HG03139 (cell line): Measurements from ENCODE around the gene PIAS4.

ENCODE experiments used
- ATAC-seq: cut with Tn5 transposase; IDR thresholded peaks from one replicate; pipeline ENCODE4 v1.9.1; 2021; ENCODE audit not compliant: unreplicated experiment

Gene PIAS4

DNA sequence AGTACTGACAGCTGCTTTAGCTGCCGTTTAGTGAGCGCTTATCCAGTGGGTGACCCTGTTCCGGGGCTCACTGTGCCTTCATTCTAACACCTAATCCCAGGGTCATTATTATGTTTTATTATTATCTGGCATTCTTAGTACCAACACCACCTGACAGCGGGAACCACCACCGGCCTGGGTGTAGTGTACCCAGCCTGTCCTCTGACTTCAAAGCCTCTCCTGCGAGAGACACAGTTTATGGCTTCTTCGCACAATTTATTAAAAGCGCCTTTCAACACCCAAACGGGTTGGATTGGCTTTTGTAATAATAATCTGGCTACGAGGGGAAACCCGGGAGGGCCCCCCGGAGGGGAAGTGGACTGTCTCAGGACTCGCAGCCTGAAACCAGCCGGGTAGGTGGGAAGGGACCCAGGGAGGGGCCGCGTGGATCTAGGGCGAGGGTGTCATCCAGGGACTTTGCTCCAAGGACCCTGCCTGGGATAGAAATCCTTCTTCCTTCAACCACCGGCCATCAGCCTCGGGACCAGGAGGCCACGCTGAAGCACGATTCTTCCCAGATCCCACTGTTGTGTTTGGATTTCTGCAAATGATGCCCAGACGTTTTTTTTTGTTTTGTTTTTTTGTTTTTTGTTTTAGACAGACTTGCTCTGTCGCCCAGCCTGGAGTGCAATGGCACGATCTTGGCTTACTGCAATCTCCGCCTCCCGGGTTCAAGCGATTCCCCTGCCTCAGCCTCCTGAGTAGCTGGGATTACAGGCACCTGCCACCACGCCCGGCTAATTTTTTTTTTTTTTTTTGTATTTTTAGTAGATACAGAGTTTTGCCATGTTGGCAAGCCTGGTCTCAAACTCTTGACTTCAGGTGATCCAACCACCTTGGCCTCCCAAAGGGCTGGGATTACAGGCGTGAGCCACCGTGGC lies 60.8 kb downstream of the PIAS4 start:
- ATAC-seq: no peak

DNA sequence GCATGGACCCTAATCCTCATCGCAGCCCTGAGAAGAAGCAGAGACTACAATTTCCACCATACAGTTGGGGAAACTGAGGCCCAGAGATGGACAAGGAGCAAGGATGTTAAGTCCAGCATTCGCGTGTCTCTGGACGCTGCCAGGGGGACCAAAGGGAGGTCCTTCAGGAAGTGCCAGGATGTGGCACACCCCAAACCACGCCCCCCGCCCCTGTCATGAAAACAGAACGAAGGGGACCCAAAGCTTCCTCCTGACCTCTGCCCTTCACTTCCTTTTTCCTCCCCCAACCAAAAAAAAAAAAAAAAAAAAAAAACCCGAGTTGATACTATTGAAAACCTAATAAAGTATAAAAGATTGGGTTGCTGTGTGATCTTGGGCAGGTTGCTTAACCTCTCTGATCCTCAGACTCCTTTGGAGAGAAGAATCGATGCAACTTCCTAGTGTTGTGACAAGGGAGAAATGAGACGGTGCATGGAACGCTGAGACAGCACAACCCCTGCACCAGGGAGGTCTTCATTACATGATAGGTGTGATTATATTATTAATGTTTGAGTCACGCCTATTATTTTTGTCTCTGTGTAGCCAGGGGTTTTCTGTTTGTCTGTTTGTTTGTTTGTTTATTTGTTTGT lies 61.9 kb downstream of the PIAS4 start:
- no peak for ATAC-seq

DNA sequence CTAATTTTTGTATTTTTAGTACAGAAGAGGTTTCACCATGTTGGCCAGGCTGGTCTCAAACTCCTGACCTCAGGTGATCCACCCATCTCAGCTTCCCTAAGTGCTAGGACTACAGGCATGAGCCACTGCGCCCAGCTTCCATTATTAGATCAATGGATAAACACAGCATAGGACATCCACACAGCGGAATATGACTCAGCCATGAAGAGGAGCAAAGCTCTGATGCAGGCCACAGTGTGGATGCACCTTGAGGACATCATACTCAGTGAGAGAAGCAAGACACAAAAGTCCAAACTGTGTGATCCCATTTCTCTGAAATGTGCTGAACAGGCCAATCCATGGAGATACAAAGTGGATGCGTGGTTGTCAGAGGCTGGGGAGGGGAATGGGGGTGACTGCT lies 64.1 kb downstream of the PIAS4 start:
- no peak for ATAC-seq

DNA sequence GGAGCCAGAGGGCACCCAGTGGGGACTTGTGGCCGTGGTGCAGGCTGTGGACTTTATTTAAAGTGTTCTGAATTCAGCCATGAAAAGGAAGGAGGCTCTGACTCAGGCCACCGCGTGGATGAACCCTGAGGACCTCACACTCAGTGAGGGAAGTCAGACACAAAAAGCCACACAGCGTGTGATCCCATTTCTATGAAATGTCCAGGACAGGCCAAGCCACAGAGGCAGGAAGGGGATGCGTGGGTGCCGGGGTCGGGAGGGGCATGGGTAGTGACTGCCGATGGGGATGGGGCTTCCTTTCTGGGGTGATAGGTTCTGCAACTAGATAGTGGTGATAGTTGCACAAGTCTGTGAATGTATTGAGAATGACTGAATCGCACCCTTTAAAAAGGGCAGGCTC lies 67.8 kb downstream of the PIAS4 start:
- ATAC-seq: no peak

DNA sequence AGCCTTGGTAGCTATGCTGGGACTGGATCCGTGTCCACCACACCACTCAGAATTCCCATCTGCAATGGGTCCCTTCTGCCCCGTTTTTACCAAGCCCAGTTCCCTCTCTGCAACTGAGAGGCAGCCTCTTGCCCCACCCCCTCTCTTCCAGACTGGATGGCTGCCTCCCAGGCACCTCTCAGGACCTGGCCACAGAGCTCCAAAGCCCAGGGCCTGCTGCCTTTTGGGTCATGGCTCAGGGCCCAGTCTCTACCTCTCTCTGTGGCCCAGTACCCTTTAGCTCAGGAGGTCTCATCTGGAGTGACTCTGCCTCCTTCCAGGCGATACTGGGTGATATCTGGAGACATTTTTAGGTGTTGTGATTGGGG lies 69.5 kb downstream of the PIAS4 start:
- no peak for ATAC-seq

DNA sequence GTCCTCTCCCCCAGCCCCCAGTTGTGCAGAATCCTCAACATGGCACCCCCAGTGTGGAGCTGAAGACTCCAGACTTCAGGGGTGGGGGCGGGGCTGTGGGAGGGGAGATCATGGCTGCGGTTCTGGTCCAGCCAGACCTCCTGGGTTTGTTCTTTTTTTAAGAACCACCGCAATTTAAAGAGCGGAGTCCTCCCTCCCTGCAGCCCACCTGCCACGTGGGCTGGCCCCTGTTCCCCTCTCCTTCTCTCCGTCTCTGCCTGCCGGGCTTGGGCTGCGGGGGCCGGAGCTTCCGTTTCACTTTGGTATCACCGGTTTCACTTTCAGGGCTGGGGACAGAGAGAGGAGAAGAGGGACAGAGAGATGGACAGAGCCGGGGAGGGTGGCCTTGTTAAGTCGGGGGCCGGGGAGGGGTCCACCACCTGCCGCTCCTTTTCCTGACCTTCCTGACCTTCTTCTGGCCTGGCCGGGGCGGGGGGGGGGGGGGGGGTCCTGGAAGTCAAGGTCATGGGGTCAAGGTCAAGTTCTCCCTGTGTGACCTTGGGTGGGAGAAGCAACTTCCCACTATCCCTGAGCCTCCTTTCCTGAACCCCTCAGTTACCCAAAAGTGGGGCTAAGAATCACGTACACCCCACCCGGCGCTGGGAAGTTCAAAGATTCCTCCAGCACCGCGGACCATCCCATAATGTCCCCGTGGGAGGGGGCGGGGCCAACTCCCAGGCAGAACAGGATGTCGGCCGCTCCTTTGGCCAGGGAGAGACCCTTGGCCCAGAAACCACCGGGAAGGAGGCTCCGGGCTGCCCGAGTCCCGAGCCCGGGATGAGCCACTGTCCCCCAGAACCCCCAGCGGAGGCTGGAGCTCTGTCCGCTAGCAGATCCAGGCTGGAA lies 70.5 kb downstream of the PIAS4 start:
- ATAC-seq: no peak

DNA sequence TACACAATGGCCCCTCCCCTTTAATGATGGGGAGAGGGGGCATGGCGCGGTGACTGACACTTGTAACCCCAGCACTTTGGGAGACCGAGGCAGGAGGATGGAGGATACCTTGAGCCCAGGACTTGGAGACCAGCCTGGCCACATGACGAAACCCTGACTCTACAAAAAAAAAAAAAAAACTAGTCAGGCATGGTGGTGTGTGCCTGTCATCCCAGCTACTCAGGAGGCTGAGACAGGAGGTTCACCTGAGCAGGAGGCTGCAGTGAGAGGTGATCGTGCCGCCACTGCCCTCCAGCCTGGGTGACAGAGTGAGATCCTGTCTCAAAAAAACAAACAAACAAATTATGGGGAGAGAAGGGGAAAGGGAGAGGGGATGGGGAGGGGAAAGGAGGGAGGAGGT lies 72.9 kb downstream of the PIAS4 start:
- ATAC-seq: no peak

DNA sequence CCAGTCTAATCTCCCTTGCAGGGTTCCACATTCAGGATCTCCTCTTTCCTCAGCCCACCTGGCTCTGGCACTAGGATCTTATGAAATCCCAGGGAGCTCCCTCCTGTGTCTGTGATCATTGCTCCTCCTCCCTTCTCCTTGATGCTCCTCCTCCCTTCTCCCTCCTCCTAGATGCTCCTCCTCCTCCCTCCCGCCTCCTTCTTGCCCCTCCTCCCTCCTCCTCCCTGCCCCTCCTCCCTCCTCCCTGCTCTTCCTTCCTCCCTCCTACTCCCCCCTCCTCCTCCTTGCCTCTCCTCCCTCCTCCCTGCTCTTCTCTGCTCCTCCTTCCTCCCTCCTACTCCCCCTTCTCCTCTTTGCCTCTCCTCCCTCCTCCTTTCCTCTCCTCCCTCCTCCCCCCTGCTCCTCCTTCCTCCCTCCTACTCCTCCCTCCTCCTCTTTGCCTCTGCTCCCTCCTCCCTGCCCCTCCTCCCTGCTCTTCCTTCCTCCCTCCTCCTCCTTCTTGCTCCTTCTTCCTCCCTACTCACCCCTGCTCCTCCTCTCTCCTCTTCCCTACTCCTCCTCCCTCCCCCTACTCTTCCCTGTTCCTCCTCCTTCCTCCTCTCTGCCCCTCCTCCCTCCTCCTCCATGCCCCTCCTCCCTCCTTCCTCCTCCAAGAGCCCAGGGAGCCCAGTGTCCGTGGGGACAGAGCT lies 74.0 kb downstream of the PIAS4 start:
- ATAC-seq: no peak

DNA sequence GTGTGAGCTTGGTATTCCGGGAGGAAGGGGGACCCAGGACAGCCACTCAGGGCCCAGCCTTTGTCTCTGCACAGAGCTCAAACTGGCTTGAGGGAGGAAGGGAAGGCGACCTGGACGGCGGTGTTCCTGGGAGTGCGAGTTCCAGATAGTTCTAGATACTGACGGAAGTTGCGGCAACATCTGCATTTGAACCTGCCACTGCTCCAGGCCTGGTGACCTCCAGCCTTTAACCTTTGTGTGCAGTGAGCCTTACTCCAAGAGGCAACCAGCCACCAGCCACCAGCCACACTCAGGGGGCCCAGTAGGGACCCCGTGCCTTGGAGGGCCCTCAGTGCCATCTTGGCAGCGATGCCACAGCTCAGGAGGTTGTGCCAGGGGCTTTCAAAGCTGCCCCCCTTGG lies 74.6 kb downstream of the PIAS4 start:
- ATAC-seq: no peak

DNA sequence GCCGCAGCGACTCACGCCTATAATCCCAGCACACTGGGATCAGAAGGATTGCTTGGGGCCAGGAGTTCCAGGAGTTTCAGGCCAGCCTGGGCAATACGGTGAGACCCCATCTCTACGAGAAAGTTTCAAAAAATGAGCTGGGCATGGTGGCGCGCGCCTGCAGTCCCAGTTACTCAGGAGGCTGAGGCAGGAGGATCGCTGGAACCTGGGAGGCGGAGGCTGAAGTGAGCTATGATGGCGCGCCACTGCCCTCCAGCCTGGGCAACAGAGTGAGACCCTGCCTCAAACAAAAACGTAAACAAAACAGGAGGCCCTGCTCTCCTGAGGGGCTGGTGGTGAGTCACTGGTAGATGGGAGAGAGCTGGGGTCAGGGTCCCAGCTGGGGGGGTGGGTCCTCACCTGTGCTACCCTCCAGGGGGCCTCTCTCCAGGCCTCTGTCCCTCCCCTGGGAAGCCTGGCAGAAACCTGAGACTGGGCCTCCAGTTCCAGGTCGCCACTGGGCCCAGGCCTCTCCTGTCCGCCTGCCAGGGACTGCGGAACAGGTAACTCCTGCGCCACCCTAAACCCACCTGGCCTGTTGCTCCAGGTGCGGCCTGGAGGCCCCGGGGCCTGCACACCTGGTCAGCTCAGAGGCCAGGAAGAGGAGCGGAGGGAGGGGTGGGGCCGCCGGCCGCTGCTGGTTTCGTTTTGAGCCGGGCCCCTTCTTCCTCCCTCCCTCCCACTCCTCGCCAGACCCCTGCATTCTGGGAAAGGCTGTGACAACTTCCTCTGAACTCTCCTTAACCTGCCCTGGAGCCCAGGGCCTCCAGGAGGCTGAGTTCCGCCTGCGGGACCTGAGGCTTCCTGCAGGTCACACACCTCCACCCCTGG lies 76.4 kb downstream of the PIAS4 start:
- no peak for ATAC-seq

DNA sequence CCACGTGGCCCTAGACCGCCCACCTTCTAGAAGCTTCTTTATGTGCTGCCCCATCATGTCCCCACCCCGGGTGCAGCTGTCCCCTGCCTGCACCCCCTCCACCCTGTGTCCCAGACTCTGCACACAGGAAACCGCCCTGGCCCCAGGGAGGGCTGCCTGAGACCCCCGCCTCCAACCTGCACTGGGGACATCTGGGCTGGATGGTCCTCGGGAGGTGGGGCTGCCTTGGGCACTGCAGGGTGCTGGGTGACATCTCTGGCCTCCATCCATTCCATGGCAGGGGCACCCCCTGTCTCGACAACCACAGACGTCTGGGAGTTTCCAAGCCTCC lies 77.0 kb downstream of the PIAS4 start:
- no peak for ATAC-seq

DNA sequence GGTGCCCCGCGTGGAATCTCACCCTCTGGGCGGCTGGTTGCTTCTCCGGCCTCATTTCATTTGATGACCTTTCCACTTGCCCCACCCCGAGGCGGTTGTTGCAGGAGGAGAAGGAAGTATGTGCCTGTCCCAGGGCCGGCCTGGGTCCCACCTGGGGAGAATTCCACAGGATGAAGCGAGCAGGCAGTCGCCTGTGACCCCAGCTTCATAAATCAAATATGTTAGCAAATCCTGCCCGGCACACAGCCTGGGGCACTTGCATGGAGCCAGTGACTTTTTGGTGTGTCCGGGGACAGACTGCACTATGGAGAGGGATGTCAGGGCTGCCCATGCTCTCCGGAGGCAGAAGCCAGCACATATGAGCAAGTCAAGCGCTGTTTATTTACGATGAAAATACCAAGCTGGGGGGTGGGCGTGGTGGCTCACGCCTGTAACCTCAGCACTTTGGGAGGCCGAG lies 78.9 kb downstream of the PIAS4 start:
- ATAC-seq: no peak

DNA sequence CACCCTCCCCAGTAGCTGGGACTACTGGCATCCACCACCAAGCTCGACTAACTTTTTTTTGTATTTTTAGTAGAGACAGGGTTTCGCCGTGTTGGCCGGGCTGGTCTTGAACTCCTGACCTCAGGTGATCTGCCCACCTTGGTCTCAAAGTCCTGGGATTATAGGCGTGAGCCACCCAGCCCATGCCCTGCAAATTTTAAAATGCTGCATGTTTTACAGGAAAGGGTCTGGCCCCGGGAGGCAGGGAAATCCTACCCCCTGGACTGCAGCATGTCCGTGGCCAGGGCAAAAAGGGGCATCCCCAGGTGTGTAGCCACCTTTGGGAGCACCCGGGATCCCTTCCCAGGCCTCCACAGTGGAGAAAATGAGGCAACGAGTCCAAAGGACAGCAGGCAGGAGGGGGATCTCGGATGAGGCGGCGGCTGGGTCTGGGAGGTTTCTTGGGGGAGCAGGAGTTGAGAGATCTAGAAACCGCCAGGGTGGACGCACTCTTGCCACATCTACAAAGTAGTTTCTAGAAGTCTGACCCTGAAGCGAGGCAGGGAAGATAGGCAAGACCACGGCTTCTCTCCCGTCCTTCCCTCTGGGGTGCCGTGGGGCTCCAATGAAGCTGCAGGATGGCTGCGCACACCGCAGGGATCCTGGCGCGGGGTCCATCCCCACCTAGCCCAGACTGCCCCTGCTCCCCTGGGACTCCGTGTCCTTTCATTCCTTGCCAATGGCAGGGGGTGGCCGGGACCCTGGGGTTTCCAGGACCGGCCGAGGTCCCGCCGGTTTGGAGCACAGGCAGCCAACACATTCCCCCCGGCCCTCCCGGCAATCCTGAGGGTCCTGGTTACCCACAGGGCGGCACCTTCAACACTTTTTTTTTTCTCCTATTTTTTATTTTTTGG lies 80.5 kb downstream of the PIAS4 start:
- ATAC-seq: no peak

DNA sequence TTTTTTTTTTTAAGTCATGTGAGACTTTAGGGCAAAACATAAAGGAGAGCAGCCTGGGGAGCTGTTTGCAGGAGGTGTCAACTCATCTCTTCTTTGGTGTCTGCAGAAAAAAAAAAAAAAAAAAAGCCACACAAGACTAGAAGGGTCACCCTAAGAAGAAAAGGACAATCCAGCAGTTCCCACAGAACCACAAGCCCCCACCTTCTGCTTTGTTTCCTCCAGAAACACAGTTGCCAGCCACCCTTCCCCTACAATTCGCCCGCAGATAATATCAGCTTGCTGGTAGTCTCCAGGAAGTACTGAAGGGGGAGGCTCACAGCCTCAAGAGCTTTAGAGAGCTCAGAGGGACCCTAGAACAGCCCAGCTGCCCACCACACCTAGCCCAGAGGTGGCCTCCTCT lies 81.4 kb downstream of the PIAS4 start:
- no peak for ATAC-seq
